ENCODE measurements around the gene ZNF407.

Gene ZNF407

GRCh38 chr18:75106746-75107145 lies 509.1 kb downstream of the ZNF407 start:
- ChIA-PET CTCF (no interaction called here), POLR2A (ENCODE audit: low non-redundant PET) (no interaction called here)
- TF ChIP-seq CTCF (conservative IDR thresholded peaks at IDR 0.05; ENCODE audit: low read depth): no peak
- H3K27ac ChIP-seq: no peak overlapping the region
- DNase-seq (ENCODE audit: low spot score): no peak

GRCh38 chr18:75107196-75107930 lies 509.7 kb downstream of the ZNF407 start:
- no peak overlapping the region for H3K27ac ChIP-seq
- no peak for TF ChIP-seq CTCF (conservative IDR thresholded peaks at IDR 0.05; ENCODE audit: low read depth)
- no peak for DNase-seq (ENCODE audit: low spot score)
- CTCF ChIA-PET: no interaction called here
- POLR2A ChIA-PET (ENCODE audit: low non-redundant PET): no interaction called here

GRCh38 chr18:75107931-75108276 lies 510.2 kb downstream of the ZNF407 start:
- TF ChIP-seq CTCF (conservative IDR thresholded peaks at IDR 0.05; ENCODE audit: low read depth): no peak
- H3K27ac ChIP-seq: no peak overlapping the region
- no peak for DNase-seq (ENCODE audit: low spot score)
- POLR2A ChIA-PET (ENCODE audit: low non-redundant PET): no interaction called here
- CTCF ChIA-PET: no interaction called here

- ChIA-PET POLR2A (ENCODE audit: low non-redundant PET) (no interaction called here), CTCF (no interaction called here)
- no peak for TF ChIP-seq CTCF (conservative IDR thresholded peaks at IDR 0.05; ENCODE audit: low read depth)
- H3K27ac ChIP-seq: no peak overlapping the region
- DNase-seq (ENCODE audit: low spot score): no peak
These were observed 511.1 kb downstream of the ZNF407 start for GRCh38 chr18:75108579-75109318.

- TF ChIP-seq CTCF (conservative IDR thresholded peaks at IDR 0.05; ENCODE audit: low read depth): no peak
- no peak overlapping the region for H3K27ac ChIP-seq
- ChIA-PET CTCF (no interaction called here), POLR2A (ENCODE audit: low non-redundant PET) (no interaction called here)
- DNase-seq (ENCODE audit: low spot score): no peak
These were observed 511.6 kb downstream of the ZNF407 start for GRCh38 chr18:75109319-75109691.

GRCh38 chr18:75109819-75110218 lies 512.1 kb downstream of the ZNF407 start:
- ChIA-PET POLR2A (ENCODE audit: low non-redundant PET) (no interaction called here), CTCF (no interaction called here)
- TF ChIP-seq CTCF (conservative IDR thresholded peaks at IDR 0.05; ENCODE audit: low read depth): no peak
- DNase-seq (ENCODE audit: low spot score): no peak
- no peak overlapping the region for H3K27ac ChIP-seq
